Trophoblast cell (in vitro differentiated cells and primary cell): ENCODE data around the gene HCAR3.

Source experiments
- DNase-seq, 2 donors: peaks; one replicate each; pipeline ENCODE4 v3.0.0-alpha.2; 2016
- H2AFZ ChIP-seq: 2 replicates; pipeline ENCODE4 v1.6.1; 2013; ENCODE audit warnings: low read length, moderate library complexity, mild to moderate bottlenecking; ENCODE audit not compliant: insufficient read depth, poor library complexity
- H2AK5ac ChIP-seq: 2 replicates; pipeline ENCODE4 v1.6.1; 2013; ENCODE audit warnings: mild to moderate bottlenecking, low read length
- H2BK120ac ChIP-seq: 2 replicates; pipeline ENCODE4 v1.6.1; 2013; ENCODE audit warnings: low read length, mild to moderate bottlenecking, moderate library complexity; ENCODE audit not compliant: insufficient read depth, poor library complexity
- H2BK12ac ChIP-seq: 2 replicates; pipeline ENCODE4 v1.6.1; 2013; ENCODE audit warnings: mild to moderate bottlenecking, low read length, moderate library complexity
- H2BK5ac ChIP-seq: 2 replicates; pipeline ENCODE4 v1.6.1; 2013; ENCODE audit warnings: low read length, low read depth, moderate library complexity, mild to moderate bottlenecking; ENCODE audit not compliant: poor library complexity
- H3K14ac ChIP-seq: 2 replicates; pipeline ENCODE4 v1.6.1; 2013; ENCODE audit warnings: mild to moderate bottlenecking, low read length
- H3K18ac ChIP-seq: 2 replicates; pipeline ENCODE4 v1.6.1; 2013; ENCODE audit warnings: mild to moderate bottlenecking, low read length
- H3K23ac ChIP-seq: 2 replicates; pipeline ENCODE4 v1.6.1; 2013; ENCODE audit warnings: low read length
- H3K27ac ChIP-seq: 2 replicates; pipeline ENCODE4 v1.5.1; 2013; ENCODE audit warnings: low read depth, mild to moderate bottlenecking, inconsistent platforms, low read length, moderate library complexity
- H3K27me3 ChIP-seq: 2 replicates; pipeline ENCODE4 v1.6.1; 2013; ENCODE audit warnings: inconsistent platforms, mild to moderate bottlenecking, low read length, moderate library complexity; ENCODE audit not compliant: insufficient read depth
- H3K36me3 ChIP-seq, 2 experiments: 1 replicate in 1 of 2; 2 replicates in 1 of 2; pipeline ENCODE4 v1.6.1; 2013; ENCODE audit warnings: low read length in 2 of 2, mild to moderate bottlenecking in 2 of 2, moderate library complexity in 1 of 2; ENCODE audit not compliant: insufficient read depth in 2 of 2, control insufficient read depth in 1 of 2
- H3K4ac ChIP-seq: 2 replicates; pipeline ENCODE4 v1.6.1; 2013; ENCODE audit warnings: low read depth, mild to moderate bottlenecking, low read length, moderate library complexity
- H3K4me1 ChIP-seq, 2 experiments: 1 replicate in 1 of 2; 2 replicates in 1 of 2; pipeline ENCODE4 v1.6.1; 2013; ENCODE audit warnings: low read length in 2 of 2, mild to moderate bottlenecking in 2 of 2, moderate library complexity in 1 of 2; ENCODE audit not compliant: insufficient read depth in 2 of 2, control insufficient read depth in 1 of 2
- H3K4me2 ChIP-seq: 2 replicates; pipeline ENCODE4 v1.6.1; 2013; ENCODE audit warnings: inconsistent platforms, mild to moderate bottlenecking, low read length, moderate library complexity
- H3K4me3 ChIP-seq: 2 replicates; pipeline ENCODE4 v1.5.1; 2013; ENCODE audit warnings: mild to moderate bottlenecking, low read depth, low read length, inconsistent platforms
- H3K79me1 ChIP-seq: one replicate; pipeline ENCODE4 v1.6.1; 2013; ENCODE audit warnings: low read length
- H3K79me2 ChIP-seq: 2 replicates; pipeline ENCODE4 v1.6.1; 2013; ENCODE audit warnings: low read length, mild to moderate bottlenecking; ENCODE audit not compliant: control insufficient read depth, insufficient read depth, poor library complexity
- H3K9ac ChIP-seq: 2 replicates; pipeline ENCODE4 v1.6.1; 2013; ENCODE audit warnings: mild to moderate bottlenecking, low read length
- H3K9me3 ChIP-seq: 2 replicates; pipeline ENCODE4 v1.6.1; 2013; ENCODE audit warnings: low read depth, mild to moderate bottlenecking, control low read depth, inconsistent platforms, low read length; ENCODE audit not compliant: insufficient read depth
- H4K12ac ChIP-seq: 2 replicates; pipeline ENCODE4 v1.6.1; 2013; ENCODE audit warnings: low read depth, mild to moderate bottlenecking, low read length, moderate library complexity
- H4K8ac ChIP-seq: 2 replicates; pipeline ENCODE4 v1.6.1; 2013; ENCODE audit warnings: low read depth, mild to moderate bottlenecking, low read length, moderate library complexity
- H4K91ac ChIP-seq: one replicate; pipeline ENCODE4 v1.6.1; 2013; ENCODE audit warnings: low read depth, mild to moderate bottlenecking, low read length, moderate library complexity
- whole genome bisulfite sequencing: extraction: QIAGEN DNeasy Blood & Tissue Kit; methylation state at CpG from one replicate; pipeline ENCODE4 v1.1.7; 2013; ENCODE audit warnings: missing lambda C conversion rate; ENCODE audit not compliant: insufficient read length, insufficient coverage; ENCODE audit errors: extremely low coverage; 5-methylcytosine and 5-hydroxymethylcytosine counted together

Gene HCAR3

DNA sequence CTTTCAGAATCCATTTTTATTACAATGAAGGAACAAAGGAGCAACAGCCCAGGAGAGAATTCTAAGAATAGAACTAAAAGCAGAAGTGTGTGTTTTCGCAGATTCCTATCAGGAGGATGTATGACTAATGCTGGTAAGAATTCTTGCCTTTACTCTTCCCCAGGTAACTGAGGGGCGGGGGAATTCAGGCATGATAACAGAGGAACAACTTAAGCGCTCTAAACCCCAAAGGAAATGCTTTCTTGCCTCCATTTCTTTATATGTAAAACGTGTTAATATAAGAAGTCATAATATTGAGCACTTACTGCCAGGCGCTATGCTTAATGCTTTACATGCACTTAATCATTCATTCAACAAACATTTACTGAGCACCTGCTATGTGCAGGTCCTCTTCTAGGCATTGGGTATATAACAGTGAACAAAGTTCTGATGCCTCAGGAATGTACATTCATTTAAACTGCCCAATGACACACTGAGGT, 9.5 kb upstream of the HCAR3 start:
- peak overlapping the region; percentile 21 for H2BK5ac ChIP-seq
- DNase-seq = peak; percentile 61 to 85
- H3K23ac ChIP-seq = no peak overlapping the region
- no peak overlapping the region for H3K4me3 ChIP-seq
- peak overlapping the region; percentile 24 for H3K4me2 ChIP-seq
- H2AFZ ChIP-seq = no peak overlapping the region
- H3K79me2 ChIP-seq = no peaks in the 10 kb centered on the region
- H3K18ac ChIP-seq = no peak overlapping the region
- no peak overlapping the region for H4K12ac ChIP-seq
- H3K27me3 ChIP-seq = no peaks in the 10 kb centered on the region
- no peak overlapping the region for H4K91ac ChIP-seq
- H3K9ac ChIP-seq = no peak overlapping the region
- H3K79me1 ChIP-seq = peaks cover 15% of the 10 kb centered on the region
- H4K8ac ChIP-seq = no peak overlapping the region
- H2BK120ac ChIP-seq = peak overlapping the region; percentile 47
- H2AK5ac ChIP-seq = no peak overlapping the region
- no peak overlapping the region for H3K14ac ChIP-seq
- H3K4ac ChIP-seq = no peak overlapping the region
- H3K9me3 ChIP-seq = peaks cover 1% of the 10 kb centered on the region
- H3K36me3 ChIP-seq = no peaks in the 10 kb centered on the region
- peak overlapping the region; percentile 50 for H3K27ac ChIP-seq
- peaks cover 12 to 14% of the 10 kb centered on the region in 2 experiments for H3K4me1 ChIP-seq
- no peak overlapping the region for H2BK12ac ChIP-seq
- WGBS = no CpG with 5 or more reads among the region's 5 CpGs

DNA sequence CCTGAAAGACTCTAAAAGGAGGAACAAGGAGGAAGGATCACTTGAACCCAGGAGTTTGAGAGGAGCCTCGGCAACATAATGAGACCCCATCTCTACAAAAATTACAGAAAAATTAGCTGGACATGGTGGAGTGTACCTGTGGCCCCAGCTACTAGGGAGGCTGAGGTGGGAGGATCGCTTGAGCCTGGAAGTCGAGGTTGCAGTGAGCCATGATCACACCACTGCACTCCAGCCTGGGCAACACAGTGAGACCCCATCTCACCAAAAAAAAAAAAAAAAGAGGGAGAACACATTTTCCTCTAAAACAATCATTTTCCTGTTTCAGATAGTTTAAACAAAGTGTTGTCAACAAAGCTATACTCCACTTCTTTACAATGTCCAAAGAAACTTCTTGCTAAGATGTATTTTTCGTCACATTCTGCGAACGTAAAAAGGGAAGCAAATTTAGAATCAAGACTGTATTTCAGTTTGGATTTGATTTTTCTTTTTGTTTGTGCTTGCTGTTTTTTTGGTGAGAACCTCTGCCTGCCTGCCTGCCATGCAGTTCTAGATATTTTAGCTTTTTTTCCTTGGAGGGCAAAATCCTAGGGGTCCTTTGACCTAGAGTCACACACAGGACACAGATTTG, 9.0 kb upstream of the HCAR3 start:
- Histone ChIP-seq H2AK5ac (no peak overlapping the region), H3K27me3 (no peaks in the 10 kb centered on the region), H3K4me2 (peak overlapping the region; percentile 24), H3K27ac (peak overlapping the region; percentile 50), H4K8ac (no peak overlapping the region), H3K79me1 (peaks cover 15% of the 10 kb centered on the region), H2AFZ (no peak overlapping the region), H4K12ac (no peak overlapping the region), H3K14ac (no peak overlapping the region), H2BK120ac (no peak overlapping the region), H3K9ac (no peak overlapping the region), H2BK5ac (no peak overlapping the region), H4K91ac (peak overlapping the region; percentile 63), H3K36me3 (no peaks in the 10 kb centered on the region), H3K4me3 (no peak overlapping the region), H3K4ac (no peak overlapping the region), H3K79me2 (no peaks in the 10 kb centered on the region), H3K23ac (no peak overlapping the region), H3K4me1 (peaks cover 9 to 11% of the 10 kb centered on the region in 2 experiments), H3K9me3 (peaks cover 1% of the 10 kb centered on the region), H3K18ac (peak overlapping the region; percentile 21), H2BK12ac (peak overlapping the region; percentile 62)
- no peak for DNase-seq
- WGBS = no CpG with 5 or more reads among the region's 6 CpGs

- peaks cover under 1% of the 10 kb centered on the region for H3K9me3 ChIP-seq
- H2BK120ac ChIP-seq = peak overlapping the region; percentile 32
These were observed 8.1 kb upstream of the HCAR3 start for GRCh38 chr12:122724641-122725243.

DNA sequence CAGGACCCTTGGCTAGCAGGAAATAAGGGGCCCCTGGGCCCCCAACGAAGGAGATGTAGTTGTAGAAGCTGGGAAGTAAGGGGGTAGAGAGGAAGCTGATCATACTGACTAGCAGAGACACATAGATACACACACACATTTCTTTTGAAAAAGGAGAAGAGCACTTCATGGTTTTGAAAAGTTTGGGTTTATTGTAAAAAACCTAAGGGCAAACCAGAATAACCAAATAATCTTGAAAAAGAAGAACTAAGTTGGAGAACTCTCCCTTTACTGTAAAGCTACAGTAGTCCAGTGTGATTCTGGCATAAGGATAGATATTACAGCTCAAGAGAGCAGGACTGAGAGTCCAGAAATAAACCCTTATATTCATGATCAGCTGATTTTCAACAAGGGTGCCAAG, 5.8 kb upstream of the HCAR3 start:
- no peak overlapping the region for H3K4me2 ChIP-seq
- no CpG with 5 or more reads among the region's 1 CpG for WGBS
- no peak overlapping the region for H3K23ac ChIP-seq
- H3K14ac ChIP-seq = no peak overlapping the region
- H3K79me1 ChIP-seq = peaks cover 14% of the 10 kb centered on the region
- no peak overlapping the region for H2AFZ ChIP-seq
- H3K9me3 ChIP-seq = no peaks in the 10 kb centered on the region
- H2AK5ac ChIP-seq = peak overlapping the region; percentile 72
- no peak overlapping the region for H4K12ac ChIP-seq
- no peak overlapping the region for H3K4ac ChIP-seq
- no peaks in the 10 kb centered on the region for H3K79me2 ChIP-seq
- no peak for DNase-seq
- no peak overlapping the region for H3K9ac ChIP-seq
- H3K27me3 ChIP-seq = no peaks in the 10 kb centered on the region
- no peak overlapping the region for H3K27ac ChIP-seq
- H3K36me3 ChIP-seq = no peaks in the 10 kb centered on the region
- H2BK12ac ChIP-seq = peak overlapping the region; percentile 69
- no peak overlapping the region for H2BK5ac ChIP-seq
- no peak overlapping the region for H3K18ac ChIP-seq
- H2BK120ac ChIP-seq = peak overlapping the region; percentile 35
- peaks cover 3 to 6% of the 10 kb centered on the region in 2 experiments for H3K4me1 ChIP-seq
- no peak overlapping the region for H4K8ac ChIP-seq
- H3K4me3 ChIP-seq = no peak overlapping the region
- H4K91ac ChIP-seq = peak overlapping the region; percentile 28

More at GRCh38 chr12:122724641-122725243, 8.1 kb upstream of the HCAR3 start:
- H3K18ac ChIP-seq = no peak overlapping the region
- H3K23ac ChIP-seq = no peak overlapping the region
- no CpG with 5 or more reads among the region's 12 CpGs for WGBS
- H2BK5ac ChIP-seq = no peak overlapping the region
- peak overlapping the region; percentile 56 for H2BK12ac ChIP-seq
- H4K91ac ChIP-seq = peak overlapping the region; percentile 38
- H3K4ac ChIP-seq = no peak overlapping the region
- H4K12ac ChIP-seq = no peak overlapping the region
- H3K36me3 ChIP-seq = no peaks in the 10 kb centered on the region
- no peaks in the 10 kb centered on the region for H3K27me3 ChIP-seq
- H2AFZ ChIP-seq = no peak overlapping the region
- DNase-seq = no peak
- H3K79me1 ChIP-seq = peaks cover 15% of the 10 kb centered on the region
- peaks cover 5 to 6% of the 10 kb centered on the region in 2 experiments for H3K4me1 ChIP-seq
- no peak overlapping the region for H3K4me2 ChIP-seq
- H4K8ac ChIP-seq = no peak overlapping the region
- no peaks in the 10 kb centered on the region for H3K79me2 ChIP-seq
- H3K9ac ChIP-seq = no peak overlapping the region
- H3K4me3 ChIP-seq = no peak overlapping the region
- peak overlapping the region; percentile 24 for H3K14ac ChIP-seq
- H2AK5ac ChIP-seq = peak overlapping the region; percentile 31
- H3K27ac ChIP-seq = no peak overlapping the region
